Stimulated activated CD4-positive, alpha-beta T cell treated with anti-CD3 and anti-CD28 coated beads, Interleukin-15, amount 100 ng/mL, for 1 hour (primary cell): Measurements from ENCODE around the gene GABPA.
"Not testable (repeated sequence)": the region's sequence is repeated elsewhere in the genome, so short reads cannot be mapped to it uniquely, and the experiment has no call there.

ENCODE experiments used
- DNase-seq, 2 donors: peaks; one replicate each; pipeline ENCODE4 v3.0.0-alpha.2; 2020; ENCODE audit warnings: low read depth in 1 of 2, low spot score in 1 of 2

The GABPA gene

DNA sequence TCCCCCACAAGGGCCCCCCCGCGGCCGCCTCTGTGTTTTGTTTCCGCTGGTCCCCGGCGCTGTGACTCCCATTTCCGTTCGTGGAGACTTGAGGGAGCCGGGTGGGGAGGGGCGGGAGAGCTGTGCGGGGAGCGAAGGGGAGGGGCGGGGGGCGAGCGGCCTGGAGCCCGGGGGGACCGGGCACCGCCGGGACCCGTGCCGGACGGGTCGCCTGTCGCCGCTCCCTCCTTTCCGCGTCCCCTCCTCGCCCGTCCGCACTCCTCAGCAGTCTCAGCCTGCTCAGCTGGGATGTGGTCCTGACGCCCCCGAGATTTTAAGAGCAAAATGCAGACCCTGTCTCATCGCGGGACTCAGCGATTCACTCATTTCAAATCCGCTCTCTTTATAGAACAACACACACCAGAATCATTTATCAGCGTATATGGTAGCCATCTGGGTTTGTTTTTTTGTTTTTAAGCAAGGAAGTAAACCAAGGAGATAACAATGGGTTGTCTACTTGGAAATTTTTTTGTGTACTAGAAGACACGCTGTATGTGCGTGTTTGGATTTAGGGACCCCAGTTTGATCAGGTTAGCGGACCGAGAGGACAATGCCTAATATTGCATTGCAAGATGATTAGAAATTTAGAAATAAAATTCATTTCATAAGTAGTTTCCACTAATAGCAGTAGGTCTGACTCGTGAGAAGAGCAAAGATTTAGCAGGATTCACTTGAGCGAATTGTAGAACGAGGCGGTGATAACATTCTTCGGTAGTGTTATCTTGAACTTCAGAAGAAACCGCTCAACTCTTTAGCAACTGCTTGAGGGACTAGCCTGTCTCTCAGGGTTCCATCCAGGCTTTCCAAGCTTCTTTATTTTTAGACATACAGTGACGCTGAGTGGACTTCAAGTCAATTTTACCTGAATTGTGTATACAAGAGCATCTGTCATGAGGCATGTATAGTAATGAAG lies 1.1 kb downstream of the GABPA start:
- DNase-seq: peak; percentile 54 to 61

DNA sequence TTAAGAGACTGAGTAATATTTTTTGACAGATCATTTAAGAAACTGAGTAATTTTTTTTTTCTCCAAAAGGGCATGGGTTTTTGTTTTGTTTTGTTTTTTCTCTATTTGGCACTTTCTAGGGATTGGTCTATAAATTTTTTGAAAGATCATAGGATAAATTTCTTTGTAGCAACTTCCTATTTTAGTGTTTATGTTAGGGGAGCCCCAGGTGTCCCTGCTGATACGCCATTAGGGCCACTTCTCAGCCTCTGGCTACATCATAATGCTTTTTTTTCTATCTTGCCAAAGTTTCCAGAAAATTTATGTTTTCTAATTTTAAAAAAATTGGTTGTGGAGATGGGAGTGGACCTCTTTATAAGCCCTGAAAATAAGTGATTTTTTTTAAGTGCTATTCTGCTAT lies 2.6 kb downstream of the GABPA start:
- DNase-seq: no peak

DNA sequence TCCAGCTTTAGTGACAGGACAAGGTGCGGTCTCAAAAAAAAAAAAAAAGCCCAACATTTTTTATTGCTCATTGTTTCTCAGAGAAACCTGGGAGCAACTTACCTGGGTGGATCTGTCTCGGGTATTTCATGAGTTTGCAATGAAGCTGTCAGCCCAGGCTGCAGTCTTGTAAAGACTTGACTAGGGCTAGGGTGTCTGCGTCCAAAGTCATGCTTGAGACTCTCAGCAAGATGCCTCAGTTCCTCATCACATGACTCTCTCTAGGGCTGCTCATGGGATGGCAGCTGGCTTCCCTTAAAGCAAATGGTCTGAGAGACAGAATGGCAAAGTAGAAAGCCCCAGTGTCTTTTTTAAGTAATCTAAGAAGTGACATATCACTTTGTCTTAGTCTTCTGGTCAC lies 8.1 kb downstream of the GABPA start:
- DNase-seq: no peak

DNA sequence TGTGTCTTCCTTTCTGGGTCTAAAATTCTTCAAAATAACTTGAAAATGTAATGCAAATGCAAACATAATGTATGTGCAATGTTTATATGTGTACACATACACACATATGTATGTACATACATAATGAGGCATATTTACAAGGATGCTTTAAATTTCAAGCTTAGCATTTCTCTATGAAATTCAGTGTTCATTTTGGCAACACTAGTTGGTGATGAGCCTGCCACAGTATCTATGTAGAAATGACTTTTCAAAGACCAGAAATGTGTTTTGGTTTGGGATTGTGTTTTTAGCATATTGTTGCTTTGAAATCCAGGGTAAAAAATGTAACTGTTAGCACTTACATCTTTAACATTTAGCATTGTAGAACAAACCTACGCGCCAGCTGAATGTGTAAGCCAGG lies 10.1 kb downstream of the GABPA start:
- DNase-seq: no peak

DNA sequence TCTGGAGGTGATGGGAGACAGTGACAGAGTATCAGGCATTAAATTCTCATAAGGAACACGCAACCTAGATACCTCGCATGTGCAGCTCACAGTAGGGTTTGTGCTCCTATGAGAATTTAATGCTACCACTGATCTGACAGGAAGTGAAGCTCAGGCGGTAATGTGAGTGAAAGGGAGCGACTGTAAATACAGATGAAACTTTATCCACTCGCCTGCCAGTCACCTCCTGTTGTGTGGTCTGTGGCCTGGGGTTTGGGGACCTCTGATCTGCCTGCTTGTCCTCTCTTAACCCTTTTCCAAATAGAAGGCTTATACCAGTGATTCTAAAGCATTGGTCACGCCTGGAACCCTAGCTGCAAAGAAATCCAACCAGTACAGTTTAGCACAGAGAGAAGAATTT lies 15.3 kb downstream of the GABPA start:
- no peak for DNase-seq

DNA sequence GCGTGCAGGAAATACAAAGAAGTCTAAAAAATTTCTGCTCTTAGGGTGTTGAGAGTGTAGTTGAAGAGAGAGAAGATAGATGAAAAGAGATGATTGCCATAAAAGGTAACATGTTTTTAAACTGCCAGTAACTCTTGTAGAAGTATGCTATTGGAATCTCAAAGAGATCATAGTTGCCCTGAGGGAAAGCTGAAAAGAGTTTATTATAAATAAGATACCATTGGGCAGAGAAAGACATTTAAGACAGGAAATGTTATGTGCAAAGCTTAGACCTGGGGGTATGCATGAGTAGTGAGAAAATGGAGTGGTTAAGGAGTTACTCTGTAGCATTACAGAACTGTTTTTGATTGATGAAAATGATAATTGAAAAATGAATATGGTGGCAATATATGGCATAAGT lies 17.6 kb downstream of the GABPA start:
- no peak for DNase-seq

DNA sequence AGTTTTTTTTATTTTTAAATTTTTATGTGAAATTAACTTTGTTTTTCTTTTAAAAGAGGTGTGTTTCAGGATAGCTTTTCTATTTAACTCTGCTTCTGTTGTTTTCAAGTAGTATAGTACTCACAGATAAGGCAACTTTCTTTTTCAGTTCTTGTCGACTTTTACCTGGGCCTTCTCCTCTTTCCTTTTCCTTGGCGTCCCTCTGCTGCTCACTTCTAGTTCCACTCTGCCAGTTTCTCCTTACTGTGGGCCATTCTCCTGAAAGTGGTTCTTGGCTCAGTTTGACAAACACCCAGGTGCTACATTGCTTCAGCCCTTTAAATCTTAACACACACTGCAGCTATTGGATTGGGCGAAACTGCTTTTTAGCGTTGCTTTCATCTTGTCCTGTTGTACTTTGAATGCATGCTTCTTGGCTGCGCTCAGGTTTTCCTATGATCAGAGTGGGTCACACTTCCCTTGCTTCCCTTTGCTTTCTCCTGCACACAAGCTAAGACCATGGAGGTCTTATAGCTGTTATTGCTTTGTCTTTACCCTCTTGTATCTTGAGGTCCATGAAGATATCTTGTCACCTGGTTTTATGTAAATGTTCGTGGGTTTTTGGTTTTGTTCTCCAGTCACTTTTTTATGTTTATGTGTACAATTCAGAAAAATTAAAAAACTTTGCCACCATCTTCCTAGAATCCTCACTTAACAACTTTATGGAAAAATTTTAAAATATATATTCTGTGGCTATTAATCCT lies 21.6 kb downstream of the GABPA start:
- DNase-seq: no peak

DNA sequence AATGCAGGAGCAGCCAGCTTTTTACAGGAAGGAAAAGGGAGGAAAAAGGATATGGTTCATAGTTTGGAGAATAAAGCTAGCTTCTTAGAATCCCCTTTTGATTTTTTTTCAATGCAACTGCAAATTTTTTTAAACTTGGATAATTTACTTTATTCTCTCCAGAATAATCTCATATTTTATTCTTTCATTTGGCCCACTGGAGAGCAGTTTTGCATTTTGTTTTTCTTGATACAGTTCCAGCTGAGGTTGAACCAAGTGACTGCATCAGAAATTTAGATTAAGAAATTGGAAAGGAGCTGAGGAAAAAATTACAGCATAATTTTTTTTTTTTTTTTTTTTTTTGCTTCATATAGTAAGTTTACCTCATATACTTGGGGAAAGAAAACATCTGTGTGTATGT lies 22.8 kb downstream of the GABPA start:
- DNase-seq: no peak

DNA sequence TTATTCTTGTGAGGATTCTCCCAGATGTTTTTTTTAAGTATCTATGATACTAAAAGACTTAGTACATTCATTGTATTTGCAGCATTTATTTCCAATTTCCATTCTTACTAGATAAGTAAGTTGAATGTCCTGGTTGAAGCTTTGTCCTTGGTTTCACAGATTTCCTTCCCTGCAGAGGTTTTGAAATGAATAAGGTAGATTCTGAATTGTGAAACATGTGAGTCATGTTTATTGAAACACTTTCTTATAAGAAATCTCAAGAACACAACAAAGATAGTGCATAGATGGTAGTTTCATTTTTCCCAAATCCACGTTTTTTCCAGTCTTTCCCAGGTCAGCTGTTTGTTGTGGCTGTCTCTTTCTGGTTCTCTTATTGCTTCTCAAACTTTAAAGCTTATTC lies 24.8 kb downstream of the GABPA start:
- DNase-seq: no peak

DNA sequence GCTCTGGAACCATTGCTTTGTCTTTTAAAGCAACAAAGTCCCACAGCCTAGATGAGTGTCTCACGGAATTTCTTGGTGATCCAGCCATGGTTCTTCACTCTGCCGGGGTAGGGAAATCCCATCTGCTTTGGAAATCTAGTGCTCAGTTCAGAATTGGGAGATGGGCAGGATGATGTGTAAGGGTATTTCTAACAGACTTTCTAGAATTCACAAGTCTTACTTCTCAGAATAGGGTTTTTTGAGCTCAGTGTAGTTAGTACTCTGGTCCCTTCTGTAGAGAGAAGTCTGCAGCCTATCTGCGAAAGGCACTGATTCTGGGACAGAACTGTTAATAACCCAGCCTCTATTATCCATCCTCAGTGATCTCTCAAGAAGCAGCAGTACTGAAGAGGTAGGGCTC lies 25.3 kb downstream of the GABPA start:
- no peak for DNase-seq

DNA sequence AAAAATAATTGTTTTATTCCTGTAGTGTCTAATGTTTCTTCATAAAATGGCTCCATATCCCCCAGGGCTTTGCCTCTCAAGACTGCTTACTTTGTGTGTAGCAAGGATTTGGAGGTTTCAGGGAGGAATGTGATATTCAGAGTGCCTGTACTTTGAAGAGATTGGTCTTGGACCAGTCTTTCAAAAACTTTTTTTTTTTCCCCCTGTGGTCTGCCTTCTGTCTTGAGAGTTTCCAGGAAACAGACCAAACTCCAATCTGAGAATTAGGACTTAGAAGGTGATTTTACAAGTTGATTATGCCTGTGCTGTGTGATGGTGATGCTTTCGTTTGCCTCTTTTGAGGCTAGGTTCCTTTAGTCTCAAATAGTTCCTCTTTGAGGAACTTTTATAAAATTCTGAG lies 25.9 kb downstream of the GABPA start:
- no peak for DNase-seq

DNA sequence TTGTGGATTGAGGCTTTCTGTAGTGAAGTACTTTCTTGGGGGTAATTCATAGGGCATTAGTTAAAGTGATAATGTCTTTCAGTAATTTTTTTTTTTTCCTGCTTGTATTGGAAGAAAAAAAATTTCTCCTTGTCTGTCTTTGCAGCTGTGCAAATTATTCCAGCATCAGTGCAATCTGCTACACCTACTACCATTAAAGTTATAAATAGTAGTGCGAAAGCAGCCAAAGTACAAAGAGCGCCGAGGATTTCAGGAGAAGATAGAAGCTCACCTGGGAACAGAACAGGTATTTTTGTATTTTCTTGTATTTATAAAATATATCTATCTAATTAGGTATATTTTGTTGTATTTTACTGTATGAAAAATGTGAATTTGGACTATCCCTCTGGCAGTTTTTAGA lies 29.3 kb downstream of the GABPA start:
- DNase-seq: no peak

DNA sequence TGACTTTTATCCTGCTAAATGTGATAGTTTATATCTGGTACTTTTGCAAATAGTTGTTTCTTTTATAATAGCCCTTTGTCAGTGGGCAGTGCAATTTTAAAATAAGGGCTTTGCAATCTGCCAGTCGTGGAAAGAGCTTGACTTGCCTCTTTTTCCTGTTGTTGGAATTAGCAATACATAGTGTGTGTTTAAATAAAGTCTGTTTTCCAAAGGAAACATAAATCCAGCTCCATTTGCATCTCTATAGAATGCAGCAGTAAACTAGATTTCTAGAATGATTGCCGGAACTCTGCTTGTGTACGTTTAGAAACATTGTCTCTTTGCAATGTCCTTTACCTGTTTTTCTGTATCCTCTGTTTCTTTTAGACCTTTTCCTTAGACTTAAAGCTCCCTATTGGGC lies 33.1 kb downstream of the GABPA start:
- DNase-seq: no peak

DNA sequence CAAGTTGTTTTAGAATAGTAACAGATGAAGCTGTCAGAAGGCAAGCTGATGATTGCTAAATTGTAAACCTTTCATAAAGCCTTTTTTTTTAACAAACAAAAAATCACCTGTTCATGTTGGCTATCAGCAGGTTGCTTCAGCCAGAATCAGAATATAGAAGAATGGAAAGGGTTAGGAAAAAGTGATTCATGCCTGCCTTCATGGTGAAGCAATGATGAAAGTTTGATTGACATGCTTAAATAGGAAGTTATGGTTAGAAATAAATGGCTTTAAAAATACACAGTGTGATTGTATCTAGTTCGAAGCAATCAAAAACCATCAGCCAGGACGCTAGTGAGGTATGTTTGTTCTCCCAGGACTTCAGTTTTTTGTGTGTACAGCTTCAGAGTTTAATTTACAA lies 37.9 kb downstream of the GABPA start:
- DNase-seq: no peak

DNA sequence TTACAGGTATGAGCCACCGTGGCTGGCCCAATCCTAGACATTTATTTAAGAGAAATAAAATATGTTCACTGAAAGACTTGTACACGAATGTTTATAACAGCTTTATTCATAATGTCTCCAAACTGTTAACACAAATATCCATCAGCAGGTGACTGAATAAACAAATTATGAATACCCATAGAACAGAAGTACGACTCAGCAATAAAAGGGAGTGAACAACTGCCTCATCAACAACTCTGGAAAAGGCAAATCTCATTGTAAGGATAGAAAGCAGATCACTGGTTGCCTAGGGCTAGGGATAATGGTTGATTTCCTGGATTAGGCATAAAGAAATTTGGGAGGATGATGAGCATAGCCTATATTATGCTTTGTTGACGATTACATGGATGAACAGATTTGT lies 41.7 kb downstream of the GABPA start:
- no peak for DNase-seq

DNA sequence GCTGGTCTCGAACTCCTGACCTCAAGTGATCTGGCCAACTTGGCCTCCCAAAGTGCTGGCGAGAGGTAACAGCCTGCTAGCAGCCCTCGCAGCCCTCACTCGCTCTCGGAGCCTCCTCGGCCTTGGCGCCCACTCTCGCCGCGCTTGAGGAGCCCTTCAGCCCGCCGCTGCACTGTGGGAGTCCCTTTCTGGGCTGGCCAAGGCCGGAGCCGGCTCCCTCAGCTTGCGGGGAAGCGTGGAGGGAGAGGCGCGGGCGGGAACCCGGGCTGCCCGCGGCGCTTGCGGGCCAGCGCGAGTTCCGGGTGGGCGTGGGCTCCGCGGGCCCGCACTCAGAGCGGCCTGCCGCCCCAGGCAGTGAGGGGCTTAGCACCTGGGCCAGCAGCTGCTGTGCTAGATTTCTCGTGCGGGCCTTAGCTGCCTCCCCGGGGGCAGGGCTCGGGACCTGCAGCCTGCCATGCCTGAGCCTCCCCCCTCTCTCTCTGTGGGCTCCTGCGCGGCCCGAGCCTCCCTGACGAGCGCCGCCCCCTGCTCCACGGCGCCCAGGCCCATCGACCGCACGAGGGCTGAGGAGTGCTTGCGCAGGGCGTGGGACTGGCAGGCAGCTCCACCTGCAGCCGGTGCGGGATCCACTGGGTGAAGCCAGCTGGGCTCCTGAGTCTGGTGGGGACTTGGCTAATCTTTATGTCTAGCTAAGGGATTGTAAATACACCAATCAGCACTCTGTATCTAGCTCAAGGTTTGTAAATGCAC lies 43.5 kb downstream of the GABPA start:
- DNase-seq: not testable (repeated sequence)

DNA sequence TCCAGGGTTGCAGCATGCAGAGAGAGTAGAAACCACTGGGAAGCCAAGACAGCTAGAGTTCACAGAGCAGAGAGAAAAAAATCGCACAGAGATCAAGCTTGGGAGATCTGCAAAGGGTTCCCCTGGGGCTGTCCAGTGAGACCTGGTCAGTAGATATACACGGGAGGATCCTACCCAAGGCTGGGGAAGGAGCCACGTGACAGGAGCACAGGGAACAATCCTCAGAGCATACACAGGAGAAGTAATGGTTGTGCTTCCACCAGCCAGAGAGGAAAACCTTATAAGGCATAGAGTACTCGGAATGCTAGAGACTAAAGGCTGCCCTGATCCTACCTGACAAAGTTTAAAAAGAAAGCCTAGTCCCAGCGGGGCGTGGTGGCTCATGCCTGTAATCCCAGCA lies 53.9 kb downstream of the GABPA start:
- no peak for DNase-seq

DNA sequence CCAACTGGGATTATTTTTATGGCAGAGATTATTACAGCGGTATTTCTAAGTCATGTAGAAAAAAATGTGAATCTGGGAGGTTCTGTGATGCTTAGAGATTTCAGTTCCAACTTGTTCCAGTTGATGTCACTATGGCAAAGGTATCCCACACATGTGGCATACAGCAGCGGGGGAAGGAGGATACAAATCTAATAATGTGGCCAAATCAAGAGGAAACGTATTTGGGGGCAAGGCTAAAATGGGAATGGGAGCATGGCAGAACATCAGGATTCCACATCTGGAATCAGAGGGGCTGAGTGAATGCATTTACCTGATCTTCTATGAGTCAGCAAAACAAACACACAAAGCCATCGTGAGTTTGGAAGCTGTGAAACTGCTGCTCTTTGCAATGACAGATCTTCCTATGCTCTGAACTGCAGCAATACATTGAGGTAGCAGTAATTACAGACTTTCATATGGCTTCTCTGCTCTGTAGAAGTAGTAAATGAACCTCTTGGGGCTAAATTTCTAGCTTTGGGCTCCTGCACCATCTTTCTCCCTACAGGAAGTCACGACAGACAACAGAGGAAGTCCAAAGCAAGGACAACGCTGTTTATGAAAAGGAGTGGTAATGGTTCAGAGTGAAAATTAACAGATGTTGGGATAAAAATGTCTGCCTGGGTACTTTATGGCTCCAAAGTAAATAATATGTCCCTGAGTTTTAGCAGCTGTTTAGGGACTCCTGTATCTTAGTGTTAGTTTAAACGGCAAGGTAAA lies 55.5 kb downstream of the GABPA start:
- no peak for DNase-seq

DNA sequence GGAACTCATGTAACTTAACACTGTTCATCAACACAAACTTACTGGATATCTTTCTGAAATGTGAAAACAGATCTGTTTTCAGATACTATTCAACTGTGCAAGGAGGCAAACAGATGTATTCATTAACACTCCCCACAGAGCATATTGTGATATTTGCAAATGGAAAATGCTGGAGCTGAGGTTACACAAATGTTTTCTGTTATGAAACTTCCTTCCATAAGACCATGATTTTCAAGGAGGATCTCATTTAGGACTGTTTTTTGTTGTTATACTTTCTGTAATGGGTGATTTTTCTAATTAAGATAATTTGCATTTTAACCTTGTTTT lies 56.1 kb downstream of the GABPA start:
- no peak for DNase-seq

DNA sequence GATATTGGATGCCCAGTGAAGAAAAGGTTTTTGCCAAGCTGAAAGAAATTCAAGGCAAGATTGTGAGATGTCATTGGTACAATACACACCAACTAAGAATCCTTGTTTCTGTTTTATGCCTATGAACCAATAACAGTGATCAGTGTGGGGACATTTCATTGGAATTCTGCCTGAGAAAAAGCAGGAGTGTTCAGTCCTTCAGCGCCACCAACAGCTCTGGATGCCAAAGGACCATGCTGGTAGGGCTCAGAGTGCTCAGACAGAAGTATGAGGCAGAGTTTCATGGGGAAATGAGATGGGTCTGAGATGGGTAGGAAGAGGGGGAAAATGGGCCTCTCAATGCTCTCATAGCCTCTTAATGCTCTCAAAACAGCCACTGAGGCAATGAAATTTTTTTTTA lies 56.5 kb downstream of the GABPA start:
- no peak for DNase-seq
